ENCODE results near the gene FAM217B.

GRCh38 chr20:59997896-59998295, 57.7 kb downstream of the FAM217B start:
- TF ChIP-seq CTCF (conservative IDR thresholded peaks at IDR 0.05 in 1 of 2, IDR thresholded peaks at IDR 0.05 in 1 of 2; ENCODE audit: low read depth in 1 of 2, low read length in 2 of 2) (no peak), EZH2 (IDR thresholded peaks at IDR 0.05; ENCODE audit: low read length, missing control alignments) (no peak)

All from fibroblast of lung (primary cell).